AG09319 (cell line): ENCODE measurements around the gene SUGT1.
A peak's percentile ranks its signal among the peaks of the same experiment; 100 is the strongest.
"Not testable (repeated sequence)": the region's sequence is repeated elsewhere in the genome, so short reads cannot be mapped to it uniquely, and the experiment has no call there.

Experiments used
- DNase-seq: peaks from one replicate; pipeline ENCODE4 v3.0.0-alpha.2; 2010; ENCODE audit warnings: low read depth; ENCODE audit errors: extremely low read depth
- CTCF ChIP-seq: IDR thresholded peaks from 2 replicates; pipeline ENCODE4 v1.5.1; 2011; ENCODE audit warnings: low read depth, mild to moderate bottlenecking, inconsistent platforms, low read length, moderate library complexity

The SUGT1 gene

GRCh38 chr13:52617070-52618060, 35.3 kb upstream of the SUGT1 start:
- TF ChIP-seq CTCF, result no peak

GRCh38 chr13:52631083-52631690, 21.4 kb upstream of the SUGT1 start:
- not testable (repeated sequence) for DNase-seq

More at GRCh38 chr13:52617070-52618060, 35.3 kb upstream of the SUGT1 start:
- DNase-seq, result peak; percentile 49

GRCh38 chr13:52638666-52639328, 13.8 kb upstream of the SUGT1 start:
- no peak for DNase-seq
- no peak for TF ChIP-seq CTCF

- no peak for DNase-seq
- TF ChIP-seq CTCF, result no peak
Measured at GRCh38 chr13:52642131-52642530, 10.5 kb upstream of the SUGT1 start, which contains the start of gene HNRNPA1L2. Gene HNRNPA1L2, plus strand, starts transcription at chr13:52642431. Its CDS starts 62 bp downstream, at chr13:52642493.

GRCh38 chr13:52644108-52644507, 8.5 kb upstream of the SUGT1 start:
- no peak for DNase-seq
- TF ChIP-seq CTCF, result no peak

GRCh38 chr13:52646967-52647366, 5.7 kb upstream of the SUGT1 start:
- DNase-seq, result no peak
- TF ChIP-seq CTCF, result no peak

GRCh38 chr13:52650731-52651130, 1.9 kb upstream of the SUGT1 start:
- DNase-seq, result no peak
- TF ChIP-seq CTCF, result no peak
